ENCODE data around the gene DDI2. TPM values are rescaled to one million over a fixed set of nuclear protein-coding genes. Genes with fewer than 3 reads are reported as not detected.
"Not testable (repeated sequence)": the region's sequence is repeated elsewhere in the genome, so short reads cannot be mapped to it uniquely, and the experiment has no call there.

DDI2 gene
- total and polyA plus RNA-seq, 5 experiments from 2014 or later: 4.5 to 47.1 (median 6.1) TPM

DNA sequence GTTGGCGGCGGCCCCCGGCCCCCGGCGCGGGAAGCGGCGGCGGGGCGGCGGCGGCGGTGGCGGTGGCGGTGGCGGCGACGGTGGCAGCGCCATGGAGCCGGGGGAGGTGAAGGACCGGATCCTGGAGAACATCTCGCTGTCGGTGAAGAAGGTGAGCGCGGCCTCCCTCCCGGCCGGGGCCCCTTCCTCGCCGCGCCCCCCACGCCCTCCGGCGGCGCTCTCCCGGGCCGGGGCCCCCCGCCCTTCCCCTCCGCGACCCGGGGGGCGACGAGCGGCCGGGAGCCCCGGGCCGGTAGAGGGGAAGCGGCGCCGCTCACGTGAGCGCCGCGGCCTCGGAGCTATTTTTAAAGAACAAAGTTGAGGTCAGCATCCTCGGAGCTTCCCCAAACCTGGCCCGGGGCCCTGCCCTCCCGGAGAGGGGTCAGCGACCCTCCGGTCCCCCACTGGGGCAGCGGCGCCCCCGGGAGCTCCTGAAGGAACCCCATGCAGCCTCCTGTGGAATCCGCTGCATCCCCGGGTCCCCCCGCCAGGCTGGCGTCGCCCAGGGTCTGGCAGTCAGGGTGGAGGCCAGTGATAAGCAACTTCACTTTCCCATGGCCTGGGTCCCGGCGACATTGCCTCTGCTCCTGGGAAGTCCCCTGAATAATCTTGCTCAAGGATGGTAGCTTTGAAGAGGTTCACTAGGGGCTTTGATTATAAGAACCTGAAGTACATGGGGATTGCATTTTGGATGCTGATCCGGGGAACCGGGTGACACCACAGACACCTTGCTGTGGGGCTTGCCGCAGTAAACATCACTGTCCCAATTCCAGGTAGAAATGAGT, 67.4 kb downstream of the DDI2 start:
- Mint-ChIP-seq H3K4me3 (peak overlapping the region; percentile 63 to 94 (median 90)), H3K4me1 (peaks cover 13 to 61% (median 35%) of the 10 kb centered on the region in 4 donors), H3K27me3 (no peaks in the 10 kb centered on the region), H3K9me3 (no peaks in the 10 kb centered on the region), H3K36me3 (peaks cover 0 to 3% (median 1%) of the 10 kb centered on the region in 3 donors), H3K27ac (peak overlapping the region; percentile 82 to 96 (median 94))
- DNase-seq (peak in 9 of 10 donors; percentile 17 to 41 (median 28)), ATAC-seq (peak; percentile 61 to 63)
- POLR2A ChIA-PET: interaction anchor here (0.5 to 2.4 kb wide), 5 partner anchors 13 to 149 kb away, joined by 3 to 20 read pairs (median 4); partner anchors contain the start of gene DDI2

GRCh38 chr1:15685820-15686219, 68.6 kb downstream of the DDI2 start:
- Mint-ChIP-seq H3K27ac (peak overlapping the region; percentile 43 to 96 (median 84)), H3K9me3 (no peaks in the 10 kb centered on the region), H3K4me1 (peaks cover 16 to 65% (median 41%) of the 10 kb centered on the region in 4 donors), H3K27me3 (no peaks in the 10 kb centered on the region), H3K36me3 (peaks cover 0 to 3% (median 1%) of the 10 kb centered on the region in 3 donors), H3K4me3 (peak overlapping the region; percentile 62 to 94 (median 88))
- POLR2A ChIA-PET: interaction anchor here (0.6 to 2.4 kb wide), 5 partner anchors 12 to 1230 kb away, joined by 3 to 20 read pairs (median 3); partner anchors contain the start of gene DDI2
- ATAC-seq (no peak), DNase-seq (peak in 1 of 10 donors; percentile 17)

GRCh38 chr1:15687446-15687845, 70.2 kb downstream of the DDI2 start:
- POLR2A ChIA-PET: interaction anchor here (0.6 to 2.5 kb wide), 2 partner anchors 9 to 29 kb away, joined by 4 to 9 read pairs; no protein-coding TSS in a partner anchor
- peak overlapping the region in 3 of 10 donors; percentile 5 to 34 (median 8) for H3K4me3 Mint-ChIP-seq

DNA sequence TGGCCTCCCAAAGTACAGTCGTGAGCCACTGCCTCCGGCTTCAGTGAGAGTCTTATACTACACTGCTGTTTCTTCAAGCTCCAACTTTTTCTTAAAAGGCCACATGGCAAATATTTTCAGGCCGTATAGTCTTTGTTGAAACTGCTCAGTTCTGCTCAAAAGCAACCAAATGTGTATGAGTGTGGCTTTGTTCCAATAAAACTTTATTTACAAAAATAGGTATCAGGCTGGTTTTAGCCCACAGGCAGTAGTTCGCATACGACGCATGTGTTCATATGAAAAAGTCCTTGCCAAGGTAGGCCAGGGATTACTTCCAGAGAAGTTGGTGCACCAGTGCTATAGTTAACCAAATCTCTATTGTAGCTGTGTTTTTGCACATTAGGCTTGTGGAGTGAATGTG, 73.1 kb downstream of the DDI2 start:
- ATAC-seq: no peak
- Mint-ChIP-seq H3K9me3 (no peaks in the 10 kb centered on the region), H3K36me3 (peaks cover 0 to 3% (median 1%) of the 10 kb centered on the region in 3 donors), H3K4me3 (no peak overlapping the region), H3K4me1 (peaks cover 18 to 71% (median 49%) of the 10 kb centered on the region in 4 donors), H3K27ac (peak overlapping the region in 4 of 10 donors; percentile 11 to 77 (median 31)), H3K27me3 (no peaks in the 10 kb centered on the region)
- DNase-seq: no peak
- POLR2A ChIA-PET: no interaction called here

More at GRCh38 chr1:15687446-15687845, 70.2 kb downstream of the DDI2 start:
- Mint-ChIP-seq H3K36me3 (peaks cover 0 to 3% (median 1%) of the 10 kb centered on the region in 3 donors), H3K27me3 (no peaks in the 10 kb centered on the region), H3K4me1 (peaks cover 19 to 59% (median 46%) of the 10 kb centered on the region in 4 donors), H3K9me3 (no peaks in the 10 kb centered on the region), H3K27ac (peak overlapping the region in 8 of 10 donors; percentile 2 to 67 (median 51))
- no peak for DNase-seq
- no peak for ATAC-seq

DNA sequence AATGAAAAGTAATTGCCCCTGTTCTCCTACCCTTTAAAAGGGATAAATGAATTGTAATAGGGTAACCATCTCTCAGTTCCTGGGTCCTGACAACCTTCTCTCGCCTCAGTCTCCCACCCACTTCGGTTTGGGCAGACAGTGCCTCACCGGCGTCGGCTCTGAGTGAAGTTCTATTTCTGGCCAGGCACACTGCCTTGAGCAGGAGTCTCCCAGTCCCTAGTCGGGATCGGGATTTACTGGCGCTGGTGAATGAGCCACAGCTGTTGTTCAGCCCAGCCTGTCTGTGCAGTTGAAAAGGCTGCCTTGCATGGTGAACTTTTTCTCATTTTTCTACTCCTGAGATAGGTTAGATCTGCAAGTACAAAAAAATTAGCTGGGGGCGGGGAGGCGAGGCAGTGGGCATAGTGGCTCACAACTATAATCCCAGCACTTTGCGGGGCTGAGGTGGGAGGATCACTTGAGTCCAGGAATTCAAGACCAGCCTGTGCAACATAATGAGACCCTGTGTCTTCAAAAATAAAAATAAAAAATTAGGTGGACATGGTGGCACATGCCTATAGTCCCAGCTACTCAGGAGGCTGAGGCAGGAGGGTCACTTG, 74.3 kb downstream of the DDI2 start:
- Mint-ChIP-seq H3K36me3 (peaks cover 0 to 3% (median 1%) of the 10 kb centered on the region in 3 donors), H3K27ac (peak overlapping the region in 7 of 10 donors; percentile 6 to 79 (median 59)), H3K9me3 (no peaks in the 10 kb centered on the region), H3K4me3 (no peak overlapping the region), H3K27me3 (no peaks in the 10 kb centered on the region), H3K4me1 (peaks cover 17 to 66% (median 44%) of the 10 kb centered on the region in 4 donors)
- POLR2A ChIA-PET: no interaction called here
- no peak for DNase-seq
- no peak for ATAC-seq

- ATAC-seq (no peak), DNase-seq (no peak)
- Mint-ChIP-seq H3K4me3 (no peak overlapping the region), H3K27me3 (no peaks in the 10 kb centered on the region), H3K36me3 (peaks cover 0 to 3% (median 1%) of the 10 kb centered on the region in 3 donors), H3K4me1 (peaks cover 22 to 68% (median 49%) of the 10 kb centered on the region in 4 donors), H3K9me3 (no peaks in the 10 kb centered on the region), H3K27ac (peak overlapping the region; percentile 7 to 90 (median 74))
- POLR2A ChIA-PET: no interaction called here
These were observed 74.9 kb downstream of the DDI2 start for GRCh38 chr1:15692121-15692682.

- POLR2A ChIA-PET: no interaction called here
These were observed 76.1 kb downstream of the DDI2 start for GRCh38 chr1:15693371-15693770.

GRCh38 chr1:15696956-15697521, 79.8 kb downstream of the DDI2 start:
- Mint-ChIP-seq H3K36me3 (peaks cover 0 to 2% (median 0%) of the 10 kb centered on the region in 3 donors), H3K4me1 (peaks cover 20 to 66% (median 39%) of the 10 kb centered on the region in 4 donors)

More at GRCh38 chr1:15693371-15693770, 76.1 kb downstream of the DDI2 start:
- no peaks in the 10 kb centered on the region for H3K9me3 Mint-ChIP-seq
- H3K36me3 Mint-ChIP-seq: no peaks in the 10 kb centered on the region
- no peak for ATAC-seq
- no peaks in the 10 kb centered on the region for H3K27me3 Mint-ChIP-seq
- H3K4me3 Mint-ChIP-seq: no peak overlapping the region
- H3K4me1 Mint-ChIP-seq: peaks cover 20 to 69% (median 48%) of the 10 kb centered on the region in 4 donors
- peak overlapping the region in 8 of 10 donors; percentile 21 to 87 (median 73) for H3K27ac Mint-ChIP-seq
- no peak for DNase-seq

DNA sequence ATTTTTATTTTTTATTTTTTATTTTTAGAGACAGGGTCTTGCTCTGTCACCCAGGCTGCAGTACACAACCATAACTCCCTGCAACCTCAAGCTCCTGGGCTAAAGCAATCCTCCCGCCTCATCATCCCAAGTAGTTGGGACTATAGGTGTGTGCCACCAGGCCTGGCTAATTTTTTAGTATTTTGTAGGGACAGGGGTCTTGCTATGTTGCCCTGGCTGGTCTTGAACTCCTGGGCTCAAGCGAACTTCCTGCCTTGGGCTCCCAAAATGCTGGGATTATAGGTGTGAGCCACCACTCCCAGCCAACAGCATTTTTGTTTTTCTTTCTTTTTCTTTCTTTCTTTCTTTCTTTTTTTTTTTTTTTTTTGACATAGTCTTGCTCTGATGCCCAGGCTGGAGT, 80.9 kb downstream of the DDI2 start:
- ATAC-seq (no peak), DNase-seq (no peak)
- no peaks in the 10 kb centered on the region for H3K27me3 Mint-ChIP-seq
- POLR2A ChIA-PET: interaction anchor here (0.7 to 1.9 kb wide), 2 partner anchors 13 to 54 kb away, joined by 4 to 20 read pairs; partner anchors contain the start of gene PLEKHM2
- peak overlapping the region; percentile 62 to 97 (median 88) for H3K27ac Mint-ChIP-seq
- H3K36me3 Mint-ChIP-seq: peaks cover 0 to 2% (median 0%) of the 10 kb centered on the region in 3 donors
- H3K9me3 Mint-ChIP-seq: no peaks in the 10 kb centered on the region
- peaks cover 21 to 62% (median 40%) of the 10 kb centered on the region in 4 donors for H3K4me1 Mint-ChIP-seq
- H3K4me3 Mint-ChIP-seq: peak overlapping the region in 4 of 10 donors; percentile 8 to 57 (median 16)

More at GRCh38 chr1:15696956-15697521, 79.8 kb downstream of the DDI2 start:
- ATAC-seq (peak; percentile 89 to 92), DNase-seq (peak in 8 of 10 donors; percentile 20 to 68 (median 40))
- peak overlapping the region; percentile 85 to 99 (median 97) for H3K27ac Mint-ChIP-seq
- H3K4me3 Mint-ChIP-seq: peak overlapping the region; percentile 80 to 97 (median 88)
- no peaks in the 10 kb centered on the region for H3K27me3 Mint-ChIP-seq
- POLR2A ChIA-PET: interaction anchor here (1.0 to 2.2 kb wide), 9 partner anchors 9 to 110 kb away, joined by 3 to 20 read pairs (median 4); partner anchors contain the start of genes DDI2 and PLEKHM2
- no peaks in the 10 kb centered on the region for H3K9me3 Mint-ChIP-seq

DNA sequence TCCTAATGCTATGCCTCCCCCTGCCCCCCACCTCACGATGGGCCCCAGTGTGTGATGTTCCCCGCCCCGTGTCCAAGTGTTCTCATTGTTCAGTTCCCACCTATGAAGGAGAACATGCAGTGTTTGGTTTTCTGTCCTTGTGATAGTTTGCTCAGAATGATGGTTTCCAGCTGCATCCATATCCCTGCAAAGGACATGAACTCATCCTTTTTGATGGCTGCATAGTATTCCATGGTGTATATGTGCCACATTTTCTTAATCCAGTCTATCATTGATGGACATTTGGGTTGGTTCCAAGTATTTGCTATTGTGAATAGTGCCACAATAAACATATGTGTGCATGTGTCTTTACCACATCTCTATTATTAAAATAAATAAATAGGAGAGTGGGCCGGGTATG, 82.1 kb downstream of the DDI2 start:
- H3K4me3 Mint-ChIP-seq, H3K27me3 Mint-ChIP-seq, ATAC-seq, POLR2A ChIA-PET, DNase-seq, H3K36me3 Mint-ChIP-seq, H3K9me3 Mint-ChIP-seq: not testable (repeated sequence)
- peak overlapping the region in 5 of 10 donors; percentile 34 to 79 (median 63) for H3K27ac Mint-ChIP-seq
- H3K4me1 Mint-ChIP-seq: peaks cover 26 to 60% (median 46%) of the 10 kb centered on the region in 4 donors

GRCh38 chr1:15700508-15700907, 83.2 kb downstream of the DDI2 start:
- Mint-ChIP-seq H3K4me1 (peaks cover 28 to 57% (median 42%) of the 10 kb centered on the region in 4 donors), H3K27me3 (no peaks in the 10 kb centered on the region), H3K27ac (peak overlapping the region in 7 of 10 donors; percentile 15 to 79 (median 59)), H3K4me3 (peak overlapping the region in 1 of 10 donors; percentile 51), H3K36me3 (peaks cover 0 to 10% (median 0%) of the 10 kb centered on the region in 3 donors), H3K9me3 (no peaks in the 10 kb centered on the region)
- no peak for DNase-seq
- no peak for ATAC-seq
- POLR2A ChIA-PET: interaction anchor here (0.7 kb wide), 1 partner anchor 1179 kb away, joined by 4 read pairs; no protein-coding TSS in a partner anchor
